HFF-Myc (cell line): ENCODE data around the gene PGLYRP4.

Experiments used
- DNase-seq: peaks from one replicate; pipeline ENCODE4 v3.0.0-alpha.2; 2011; ENCODE audit warnings: low read depth; ENCODE audit errors: extremely low read depth
- H3K4me3 ChIP-seq: replicated peaks from 2 replicates; pipeline ENCODE4 v1.5.1; 2011; ENCODE audit warnings: low read depth, mild to moderate bottlenecking, control low read depth, low read length
- TF ChIP-seq, protein P1 (sequence below): IDR thresholded peaks from 2 replicates; pipeline ENCODE4 v1.5.1; 2012; ENCODE audit warnings: mild to moderate bottlenecking, low read depth, low read length, control low read depth; ENCODE audit errors: missing control alignments

The PGLYRP4 gene

DNA sequence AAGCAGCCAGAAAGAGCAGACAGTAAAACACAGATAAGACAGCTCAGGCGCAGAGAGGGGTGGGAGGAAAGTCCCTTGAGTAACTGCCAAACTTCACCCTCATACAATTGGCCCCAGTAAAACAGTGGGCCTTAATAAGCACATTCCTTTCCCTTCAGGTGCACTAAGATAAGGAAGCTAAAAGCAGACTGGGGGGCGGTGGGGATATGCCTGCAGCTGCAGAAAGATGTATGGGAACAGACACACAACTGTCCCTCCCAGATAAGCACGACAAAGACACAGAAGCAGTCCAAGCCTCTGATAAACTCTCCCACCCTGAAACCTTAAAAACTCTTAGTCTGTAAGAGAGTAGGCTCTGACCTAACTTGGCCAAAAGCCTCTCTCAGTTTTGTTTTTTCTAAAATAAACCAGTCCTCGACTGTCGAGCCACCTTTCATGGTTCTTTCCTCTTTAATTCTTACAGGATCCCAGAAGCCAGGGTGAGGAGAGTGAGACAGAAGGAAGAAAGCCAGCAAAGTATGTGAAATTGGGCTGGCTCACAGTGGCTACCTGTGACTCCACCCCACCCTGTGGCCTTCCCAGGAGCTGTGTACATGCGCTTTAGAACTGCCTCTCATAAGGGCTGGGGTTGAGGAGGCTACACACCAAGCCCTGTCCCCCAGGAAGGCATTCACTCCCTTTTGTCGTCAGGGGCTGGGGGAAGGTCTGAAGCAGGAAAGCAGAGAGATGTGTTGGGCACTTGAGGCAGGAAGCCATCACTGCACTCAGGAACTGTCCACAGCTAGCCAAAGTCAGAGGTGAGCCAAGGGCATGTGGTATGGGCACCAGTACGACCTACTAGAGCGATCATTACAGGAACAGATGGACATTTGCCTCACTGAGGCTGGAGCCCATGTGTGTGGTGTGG lies 4.6 kb downstream of the PGLYRP4 start:
- DNase-seq: no peak
- H3K4me3 ChIP-seq: no peak overlapping the region
- TF ChIP-seq, protein P1, sequence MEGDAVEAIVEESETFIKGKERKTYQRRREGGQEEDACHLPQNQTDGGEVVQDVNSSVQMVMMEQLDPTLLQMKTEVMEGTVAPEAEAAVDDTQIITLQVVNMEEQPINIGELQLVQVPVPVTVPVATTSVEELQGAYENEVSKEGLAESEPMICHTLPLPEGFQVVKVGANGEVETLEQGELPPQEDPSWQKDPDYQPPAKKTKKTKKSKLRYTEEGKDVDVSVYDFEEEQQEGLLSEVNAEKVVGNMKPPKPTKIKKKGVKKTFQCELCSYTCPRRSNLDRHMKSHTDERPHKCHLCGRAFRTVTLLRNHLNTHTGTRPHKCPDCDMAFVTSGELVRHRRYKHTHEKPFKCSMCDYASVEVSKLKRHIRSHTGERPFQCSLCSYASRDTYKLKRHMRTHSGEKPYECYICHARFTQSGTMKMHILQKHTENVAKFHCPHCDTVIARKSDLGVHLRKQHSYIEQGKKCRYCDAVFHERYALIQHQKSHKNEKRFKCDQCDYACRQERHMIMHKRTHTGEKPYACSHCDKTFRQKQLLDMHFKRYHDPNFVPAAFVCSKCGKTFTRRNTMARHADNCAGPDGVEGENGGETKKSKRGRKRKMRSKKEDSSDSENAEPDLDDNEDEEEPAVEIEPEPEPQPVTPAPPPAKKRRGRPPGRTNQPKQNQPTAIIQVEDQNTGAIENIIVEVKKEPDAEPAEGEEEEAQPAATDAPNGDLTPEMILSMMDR: no peak

DNA sequence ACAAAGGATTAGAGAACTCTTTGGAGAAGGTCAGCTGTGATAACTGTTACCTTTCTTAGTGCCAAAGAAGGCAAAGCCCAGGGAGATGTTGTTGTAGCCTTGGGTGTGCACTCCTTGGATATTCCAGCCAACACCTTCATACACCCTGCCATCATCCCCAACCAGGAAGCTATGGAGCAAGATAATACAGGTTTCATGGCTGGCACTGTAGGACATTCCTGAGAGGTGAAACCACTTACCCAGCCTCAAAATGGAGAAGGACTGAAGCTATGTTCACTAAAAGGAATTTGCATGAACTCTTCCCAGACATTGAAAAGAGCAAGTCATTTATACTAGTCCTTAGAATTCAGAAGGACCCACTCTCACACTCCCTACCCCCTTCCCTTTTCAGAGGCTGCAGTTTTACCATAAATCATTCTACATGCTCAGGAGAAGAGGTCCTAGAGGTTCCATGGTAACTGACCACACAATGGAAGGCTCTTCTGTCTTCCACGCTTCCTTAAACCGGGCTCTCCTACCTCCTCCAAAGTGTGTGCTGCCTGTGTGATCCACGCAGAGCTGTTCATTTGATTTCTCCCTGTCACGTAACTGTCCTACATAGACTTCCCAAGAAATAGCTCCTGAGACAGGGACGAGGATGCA lies 5.5 kb downstream of the PGLYRP4 start:
- TF ChIP-seq, protein P1: no peak
- DNase-seq: no peak
- no peak overlapping the region for H3K4me3 ChIP-seq

DNA sequence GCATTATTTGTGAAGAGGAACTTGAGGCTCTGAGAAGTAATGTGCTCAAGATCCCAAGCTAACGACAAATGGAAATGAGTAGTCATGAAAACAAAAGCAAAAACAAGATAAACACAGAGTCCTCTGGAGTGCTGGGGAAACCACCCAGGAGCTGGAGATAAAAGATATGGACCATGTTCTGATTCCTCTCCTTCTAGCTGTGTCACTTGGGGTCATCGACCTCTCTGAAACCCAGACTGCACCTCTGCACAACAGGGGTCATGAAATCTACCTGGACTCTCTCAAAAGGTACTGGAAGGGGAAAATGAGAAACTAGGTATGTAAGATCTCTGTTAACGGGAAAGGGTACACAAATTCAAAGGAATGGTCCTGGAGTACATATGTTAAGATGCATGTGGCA lies 6.5 kb downstream of the PGLYRP4 start:
- TF ChIP-seq, protein P1: no peak
- H3K4me3 ChIP-seq: no peak overlapping the region
- no peak for DNase-seq

DNA sequence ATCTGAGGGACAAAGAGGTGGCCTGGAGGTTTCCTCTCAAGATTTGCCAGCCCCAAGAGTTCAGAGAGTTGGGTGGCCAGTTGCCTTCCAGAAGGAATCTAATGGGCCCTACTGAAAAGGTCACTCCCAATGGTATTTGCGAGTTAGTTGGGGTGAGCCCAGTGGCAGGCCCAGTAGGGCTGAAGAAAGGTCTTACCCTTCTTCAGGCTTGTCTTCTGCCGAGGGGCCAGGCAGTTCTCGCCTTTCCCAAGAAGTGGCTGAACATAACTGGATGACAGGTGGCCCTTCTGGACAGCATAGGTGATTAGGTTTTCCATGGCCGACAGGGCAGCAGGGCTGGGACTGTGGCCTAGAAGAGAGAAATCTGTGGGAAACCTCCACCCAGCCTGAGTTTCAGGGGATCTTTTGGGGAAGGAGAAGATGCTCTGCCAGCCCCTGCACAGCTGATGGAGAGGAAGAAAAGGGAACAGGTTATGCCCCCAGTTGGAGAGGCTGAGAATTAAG lies 7.2 kb downstream of the PGLYRP4 start:
- TF ChIP-seq, protein P1: no peak
- H3K4me3 ChIP-seq: no peak overlapping the region
- no peak for DNase-seq

DNA sequence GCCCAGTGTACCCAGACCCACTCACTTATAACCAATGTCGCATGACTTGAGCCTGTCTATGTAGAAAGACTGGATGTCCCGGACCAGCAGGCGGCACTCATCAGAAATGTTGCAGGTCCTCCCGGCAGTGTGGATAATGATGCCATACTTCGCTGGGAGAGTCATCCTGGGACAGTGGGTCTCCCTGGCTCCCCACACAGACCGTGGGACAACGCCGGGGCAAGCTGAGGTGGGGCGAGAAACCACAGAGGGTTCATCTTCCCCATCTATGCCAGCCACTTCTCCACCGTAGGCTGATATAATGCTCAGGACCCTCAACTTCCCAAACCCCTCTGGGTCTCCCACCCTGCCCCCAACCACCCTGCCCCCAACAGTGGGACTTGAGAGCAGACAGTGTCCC lies 8.3 kb downstream of the PGLYRP4 start:
- DNase-seq: no peak
- no peak overlapping the region for H3K4me3 ChIP-seq
- TF ChIP-seq, protein P1: no peak

DNA sequence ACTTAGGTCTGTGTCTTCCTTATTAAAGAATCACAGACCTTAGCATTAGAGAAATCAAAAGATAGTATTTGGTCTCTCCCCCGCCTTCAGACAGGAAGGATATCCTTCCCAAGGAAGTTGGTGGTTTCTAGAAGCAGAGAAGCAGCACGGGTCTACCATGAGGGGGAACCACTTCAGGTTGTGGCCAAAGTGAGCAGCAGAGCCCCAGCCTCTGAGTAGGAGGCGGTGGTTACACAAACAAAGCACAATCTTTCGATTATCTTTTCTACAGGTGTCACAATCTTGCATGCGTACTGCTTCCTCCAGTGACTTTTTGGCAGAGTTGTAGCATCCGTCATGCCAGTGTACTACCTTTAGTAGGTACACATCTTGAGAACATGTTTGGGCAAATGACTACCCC lies 8.8 kb downstream of the PGLYRP4 start:
- H3K4me3 ChIP-seq: no peak overlapping the region
- no peak for DNase-seq
- TF ChIP-seq, protein P1: no peak
